ENCODE measurements around the gene SBNO1.
"Not testable (repeated sequence)": the region's sequence is repeated elsewhere in the genome, so short reads cannot be mapped to it uniquely, and the experiment has no call there.

DNA sequence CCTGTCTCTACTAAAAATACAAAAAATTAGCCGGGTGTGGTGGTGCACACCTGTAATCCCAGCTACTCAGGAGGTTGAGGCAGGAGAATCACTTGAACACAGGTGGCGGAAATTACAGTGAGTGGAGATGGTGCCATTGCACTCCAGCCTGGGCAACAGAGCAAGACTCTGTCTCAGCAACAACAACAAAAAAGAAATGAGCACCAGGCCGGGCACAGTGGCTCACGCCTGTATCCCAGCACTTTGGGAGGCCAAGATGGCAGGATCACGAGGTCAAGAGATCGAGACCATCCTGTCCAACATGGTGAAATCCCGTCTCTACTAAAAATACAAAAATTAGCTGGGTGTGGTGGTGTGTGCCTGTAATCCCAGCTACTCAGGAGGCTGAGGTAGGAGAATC, 3.8 kb upstream of the SBNO1 start:
- TF ChIP-seq, protein P1, sequence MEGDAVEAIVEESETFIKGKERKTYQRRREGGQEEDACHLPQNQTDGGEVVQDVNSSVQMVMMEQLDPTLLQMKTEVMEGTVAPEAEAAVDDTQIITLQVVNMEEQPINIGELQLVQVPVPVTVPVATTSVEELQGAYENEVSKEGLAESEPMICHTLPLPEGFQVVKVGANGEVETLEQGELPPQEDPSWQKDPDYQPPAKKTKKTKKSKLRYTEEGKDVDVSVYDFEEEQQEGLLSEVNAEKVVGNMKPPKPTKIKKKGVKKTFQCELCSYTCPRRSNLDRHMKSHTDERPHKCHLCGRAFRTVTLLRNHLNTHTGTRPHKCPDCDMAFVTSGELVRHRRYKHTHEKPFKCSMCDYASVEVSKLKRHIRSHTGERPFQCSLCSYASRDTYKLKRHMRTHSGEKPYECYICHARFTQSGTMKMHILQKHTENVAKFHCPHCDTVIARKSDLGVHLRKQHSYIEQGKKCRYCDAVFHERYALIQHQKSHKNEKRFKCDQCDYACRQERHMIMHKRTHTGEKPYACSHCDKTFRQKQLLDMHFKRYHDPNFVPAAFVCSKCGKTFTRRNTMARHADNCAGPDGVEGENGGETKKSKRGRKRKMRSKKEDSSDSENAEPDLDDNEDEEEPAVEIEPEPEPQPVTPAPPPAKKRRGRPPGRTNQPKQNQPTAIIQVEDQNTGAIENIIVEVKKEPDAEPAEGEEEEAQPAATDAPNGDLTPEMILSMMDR (IDR thresholded peaks at IDR 0.05; ENCODE audit: insufficient read depth, low read length, poor library complexity, severe bottlenecking) = not testable (repeated sequence)
- TF ChIP-seq EZH2phosphoT487 (conservative IDR thresholded peaks at IDR 0.05; ENCODE audit: low read length) = not testable (repeated sequence)
